K562 (cell line): ENCODE measurements around the gene KIF25. TPM values are rescaled to one million over a fixed set of nuclear protein-coding genes. Genes with fewer than 3 reads are reported as not detected.
"Not testable (repeated sequence)": the region's sequence is repeated elsewhere in the genome, so short reads cannot be mapped to it uniquely, and the experiment has no call there.

ENCODE experiments used
- ATAC-seq: fragments of 200-7000 bp; cut with Tn5 transposase; 3 replicates; pipeline ENCODE4 v1.9.1; 2020; ENCODE audit warnings: moderate library complexity
- BruUV-seq: library from RNA; stranded (reverse); fragments of 400-500 nt; replicated peaks from 2 replicates; lab custom pipeline; 2021; lab: Mats Ljungman, UMichigan
- CTCF ChIA-PET: fragments of 300-600 bp; formaldehyde crosslinking; extraction: SDS; loops from one replicate; lab custom pipeline; 2021; ENCODE audit warnings: low intra/inter-chr PET ratio; lab: Yijun Ruan, JAX
- POLR2A ChIA-PET: fragments of 300-600, 350-650 bp; sonication (Branson Sonifier 250); formaldehyde crosslinking; extraction: SDS; loops from one replicate; lab custom pipeline; 2021; ENCODE audit warnings: antibody characterized with exemption, inconsistent platforms; lab: Yijun Ruan, JAX
- DNase-seq, 4 experiments: peaks; one replicate each; pipeline versions ENCODE4 v3.0.0 to v3.0.0-alpha.2; 2011 to 2018; ENCODE audit warnings: low spot score in 3 of 4, mixed read lengths in 3 of 4; ENCODE audit errors: extremely low read depth in 1 of 4
- FAIRE-seq: peaks from 2 replicates; lab custom pipeline; 2011; peaks lifted over from hg19 to GRCh38; lab: Jason Lieb, UNC
- H2AFZ ChIP-seq: 2 replicates; pipeline ENCODE4 v1.6.0; 2011; ENCODE audit warnings: low read depth, low read length, control low read depth, inconsistent platforms
- H3K27ac ChIP-seq: fragments of 200-600 bp; 3 replicates; pipeline ENCODE4 v1.8.0; 2011; ENCODE audit warnings: low read depth, mild to moderate bottlenecking, control low read depth, inconsistent platforms, low read length, moderate library complexity, mixed read lengths; ENCODE audit errors: extremely low read depth
- H3K27me3 ChIP-seq, 2 experiments: fragments of 300-600 bp in 1 of 2; 2 replicates in 1 of 2; 3 replicates in 1 of 2; pipeline versions ENCODE4 v1.6.0 to v1.8.0; 2011; ENCODE audit warnings: inconsistent platforms in 2 of 2, low read length in 2 of 2, mild to moderate bottlenecking in 1 of 2, mixed read lengths in 1 of 2, moderate library complexity in 1 of 2; ENCODE audit not compliant: control insufficient read depth in 2 of 2, insufficient read depth in 2 of 2
- H3K36me3 ChIP-seq: fragments of 300-600 bp; 3 replicates; pipeline ENCODE4 v1.8.0; 2011; ENCODE audit warnings: mild to moderate bottlenecking, low read length, inconsistent platforms; ENCODE audit not compliant: control insufficient read depth, insufficient read depth
- H3K4me1 ChIP-seq, 2 experiments: fragments of 200-600 bp in 1 of 2; replicated peaks in 1 of 2; 2 replicates in 1 of 2; 3 replicates in 1 of 2; pipeline versions ENCODE4 v1.5.1 to v1.8.0; 2011; ENCODE audit warnings: inconsistent platforms in 2 of 2, low read length in 2 of 2, mild to moderate bottlenecking in 1 of 2, mixed read lengths in 1 of 2, moderate library complexity in 1 of 2; ENCODE audit not compliant: control insufficient read depth in 2 of 2, insufficient read depth in 2 of 2
- H3K4me2 ChIP-seq: 2 replicates; pipeline ENCODE4 v1.6.1; 2011; ENCODE audit warnings: low read length, control low read depth, inconsistent platforms, mixed read lengths; ENCODE audit not compliant: insufficient read depth
- H3K4me3 ChIP-seq: fragments of 200-600 bp; sonication (generic), shearing (Covaris generic); 2 replicates; pipeline ENCODE4 v1.5.1; 2016; ENCODE audit warnings: control low read depth, inconsistent platforms
- H3K79me2 ChIP-seq: fragments of 200-600 bp; 3 replicates; pipeline ENCODE4 v1.8.0; 2011; ENCODE audit warnings: low read length, inconsistent platforms; ENCODE audit not compliant: control insufficient read depth, insufficient read depth
- H3K9ac ChIP-seq, 2 experiments: 2 replicates each; pipeline versions ENCODE4 v1.6.0 to v1.6.1; 2011; ENCODE audit warnings: low read depth in 2 of 2, low read length in 2 of 2, control low read depth in 1 of 2, inconsistent platforms in 1 of 2, mild to moderate bottlenecking in 1 of 2, mixed read lengths in 1 of 2; ENCODE audit not compliant: insufficient read depth in 1 of 2
- H3K9me1 ChIP-seq: one replicate; pipeline ENCODE4 v1.6.0; 2011; ENCODE audit warnings: inconsistent platforms, mild to moderate bottlenecking, low read length, moderate library complexity; ENCODE audit not compliant: control insufficient read depth, insufficient read depth
- H3K9me3 ChIP-seq: replicated peaks from 2 replicates; pipeline ENCODE4 v1.5.1; 2011; ENCODE audit warnings: low read depth, low read length, inconsistent platforms; ENCODE audit not compliant: control insufficient read depth, insufficient read depth
- H4K20me1 ChIP-seq: replicated peaks from 2 replicates; pipeline ENCODE4 v1.6.1; 2011; ENCODE audit warnings: low read length, inconsistent platforms, mixed read lengths; ENCODE audit not compliant: control insufficient read depth, insufficient read depth
- ASH1L ChIP-seq: fragments of 450-650 bp; IDR thresholded peaks from 2 replicates; pipeline ENCODE4 v1.6.1; 2018; ENCODE audit warnings: borderline replicate concordance, mild to moderate bottlenecking, low read depth; ENCODE audit not compliant: partially characterized antibody
- BRD4 ChIP-seq: fragments of 200-600 bp; sonication (generic); IDR thresholded peaks from 2 replicates; pipeline ENCODE4 v1.6.1; 2017; ENCODE audit warnings: inconsistent platforms
- HLTF ChIP-seq: fragments of 450-650 bp; IDR thresholded peaks from 2 replicates; pipeline ENCODE4 v1.6.1; 2016
- MCM7 ChIP-seq, 2 experiments: fragments of 450-650 bp; IDR thresholded peaks; 2 replicates each; pipeline ENCODE4 v1.6.1; 2016 to 2018
- MEIS2 ChIP-seq: fragments of 450-650 bp; IDR thresholded peaks from 2 replicates; pipeline ENCODE4 v1.6.1; 2014; ENCODE audit warnings: mild to moderate bottlenecking; ENCODE audit not compliant: partially characterized antibody
- PTBP1 ChIP-seq: fragments of 200-400 bp; formaldehyde crosslinking; IDR thresholded peaks from 2 replicates; pipeline ENCODE4 v1.6.1; 2017; ENCODE audit warnings: low read depth, low read length
- PURB ChIP-seq: sonication (generic); formaldehyde crosslinking; IDR thresholded peaks from 2 replicates; pipeline ENCODE4 v1.9.0; 2021; ENCODE audit warnings: low read depth, mild to moderate bottlenecking, missing genetic modification reagents
- SMARCC2 ChIP-seq: fragments of 450-650 bp; IDR thresholded peaks from 2 replicates; pipeline ENCODE4 v1.6.1; 2017; ENCODE audit warnings: antibody characterized with exemption, moderate library complexity, mild to moderate bottlenecking, low read depth
- ZKSCAN8 ChIP-seq: fragments of 200-800 bp; sonication (Bioruptor generic); IDR thresholded peaks from 2 replicates; pipeline ENCODE4 v1.6.1; 2016; ENCODE audit warnings: missing genetic modification characterization, missing compliant biosample characterization
- ZNF41 ChIP-seq: fragments of 250-450 bp; sonication (Bioruptor Pico); conservative IDR thresholded peaks from 2 replicates; pipeline ENCODE4 v1.4.0; 2020; ENCODE audit warnings: mild to moderate bottlenecking
- ZNF668 ChIP-seq: fragments of 250-450 bp; sonication (Bioruptor Pico); IDR thresholded peaks from 2 replicates; pipeline ENCODE4 v1.8.0; 2022; ENCODE audit warnings: mild to moderate bottlenecking, inconsistent platforms
- ZNF764 ChIP-seq: fragments of 250-450 bp; sonication (Bioruptor Pico); IDR thresholded peaks from 2 replicates; pipeline ENCODE4 v1.4.0; 2020; ENCODE audit warnings: low read depth, mild to moderate bottlenecking, moderate library complexity
- WGBS: fragments of 100-300 bp; shearing (Covaris generic); methylation state at CpG from one replicate; pipeline ENCODE4 v1.1.6; 2016; ENCODE audit warnings: low coverage, mixed read lengths; ENCODE audit not compliant: insufficient coverage; ENCODE audit errors: missing lambda C conversion rate; 5-methylcytosine and 5-hydroxymethylcytosine counted together
- in situ Hi-C: fragments of 300-500 bp; cut with MboI; formaldehyde crosslinking; loops from 4 replicates; pipeline ENCODE4 v1.15.0; 2018; ENCODE audit warnings: inconsistent platforms, mixed read lengths
- intact Hi-C: fragments of 100-400 bp; cut with micrococcal nuclease; formaldehyde crosslinking; loops from 2 replicates; pipeline ENCODE4 v1.14.2; 2022
- polyA plus RNA-seq, 8 experiments: library from polyadenylated mRNA; depleted of rRNA in 4 of 8; stranded (reverse) in 5 of 8; unstranded in 3 of 8; fragments of >200 nt; fragmentation: Nextera tagmentation in 2 of 8; fragmentation: Illumina TruSeq in 1 of 8; extraction: Ambion mirVana in 2 of 8; extraction: Trizol in 1 of 8; gene quantifications; 2 replicates each; pipeline versions ENCODE4 v1.2.1 to v1.2.3, GENCODE V29; 2011 to 2014; ENCODE audit warnings: inconsistent platforms in 1 of 8, missing spikeins in 1 of 8
- total RNA-seq, 7 experiments: library from RNA; depleted of rRNA in 6 of 7; stranded (reverse); fragments of >200 nt in 6 of 7; fragmentation: Illumina TruSeq in 2 of 7; extraction: Trizol in 2 of 7; gene quantifications; 2 replicates each; pipeline versions ENCODE4 v1.2.1 to v1.2.3, GENCODE V29; 2011 to 2021; ENCODE audit warnings: low replicate concordance in 1 of 7
- TF ChIP-seq, protein P1 (sequence below): IDR thresholded peaks from 2 replicates; pipeline ENCODE4 v1.6.1; 2012; ENCODE audit warnings: low read depth, low read length, improper control_type of control experiment, borderline replicate concordance
- TF ChIP-seq, protein P2 (sequence below), 3 experiments: fragments of 200-800 bp in 1 of 3; sonication (Bioruptor generic) in 1 of 3; sonication (generic) in 1 of 3; formaldehyde crosslinking in 1 of 3; IDR thresholded peaks; 2 replicates each; pipeline versions ENCODE4 v1.6.1 to v1.8.0; 2016 to 2022; ENCODE audit warnings: mild to moderate bottlenecking in 2 of 3, missing compliant biosample characterization in 2 of 3, missing genetic modification characterization in 2 of 3, missing genetic modification reagents in 1 of 3

KIF25 gene
- total and polyA plus RNA-seq, 9 of the 15 experiments (the other 6 are each of a cell fraction or from before 2014, with no cell fraction given) = 0.04 to 0.49 (median 0.23) TPM; not detected in 5

DNA sequence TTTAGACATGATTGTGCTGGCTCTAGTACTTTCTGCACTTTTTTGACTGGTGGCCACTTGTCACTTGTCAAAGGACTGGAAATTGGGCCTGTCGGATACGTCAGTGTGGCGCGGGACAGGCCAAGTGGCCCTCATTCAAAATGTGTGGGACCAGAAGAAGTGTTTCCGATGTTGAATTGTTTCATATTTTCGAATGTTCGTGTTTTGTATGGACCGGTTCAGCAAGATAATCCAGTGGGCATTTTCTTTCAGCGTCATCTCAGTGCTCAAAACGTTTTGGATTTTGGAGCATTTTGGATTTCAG is 3.5 kb downstream of the KIF25 start:
- FAIRE-seq = peak; percentile 29
- POLR2A ChIA-PET = no interaction called here
- intact Hi-C loops = no loop called here
- H4K20me1 ChIP-seq = peaks cover 3% of the 10 kb centered on the region; the same call in 1 of the 2 replicates
- TF ChIP-seq, protein P1, sequence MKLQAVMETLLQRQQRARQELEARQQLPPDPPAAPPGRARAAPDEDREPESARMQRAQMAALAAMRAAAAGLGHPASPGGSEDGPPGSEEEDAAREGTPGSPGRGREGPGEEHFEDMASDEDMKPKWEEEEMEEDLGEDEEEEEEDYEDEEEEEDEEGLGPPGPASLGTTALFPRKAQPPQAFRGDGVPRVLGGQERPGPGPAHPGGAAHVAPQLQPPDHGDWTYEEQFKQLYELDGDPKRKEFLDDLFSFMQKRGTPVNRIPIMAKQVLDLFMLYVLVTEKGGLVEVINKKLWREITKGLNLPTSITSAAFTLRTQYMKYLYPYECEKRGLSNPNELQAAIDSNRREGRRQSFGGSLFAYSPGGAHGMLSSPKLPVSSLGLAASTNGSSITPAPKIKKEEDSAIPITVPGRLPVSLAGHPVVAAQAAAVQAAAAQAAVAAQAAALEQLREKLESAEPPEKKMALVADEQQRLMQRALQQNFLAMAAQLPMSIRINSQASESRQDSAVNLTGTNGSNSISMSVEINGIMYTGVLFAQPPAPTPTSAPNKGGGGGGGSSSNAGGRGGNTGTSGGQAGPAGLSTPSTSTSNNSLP = no peak
- TF ChIP-seq HLTF (no peak), MCM7 (IDR thresholded peaks at IDR 0.05) (no peak), MEIS2 (no peak), ZNF41 (CRISPR knock-in tag) (no peak), ZKSCAN8 (no peak), ZNF764 (CRISPR knock-in tag) (no peak), PURB (CRISPR knock-in tag) (no peak), ZNF668 (CRISPR knock-in tag) (no peak), SMARCC2 (no peak), BRD4 (no peak), ASH1L (no peak), PTBP1 (no peak)
- TF ChIP-seq, protein P2, sequence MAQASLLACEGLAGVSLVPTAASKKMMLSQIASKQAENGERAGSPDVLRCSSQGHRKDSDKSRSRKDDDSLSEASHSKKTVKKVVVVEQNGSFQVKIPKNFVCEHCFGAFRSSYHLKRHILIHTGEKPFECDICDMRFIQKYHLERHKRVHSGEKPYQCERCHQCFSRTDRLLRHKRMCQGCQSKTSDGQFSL (CRISPR knock-in tag; IDR thresholded peaks at IDR 0.05) = no peak
- TF ChIP-seq, protein P2 (tag; IDR thresholded peaks at IDR 0.05) = no peak
- TF ChIP-seq, all 486 proteins: peak for 0
- Histone ChIP-seq H3K4me1 (peaks cover 0 to 9% of the 10 kb centered on the region in 2 experiments; a peak in 2 of 5 replicates), H3K9me3 (no peaks in the 10 kb centered on the region), H3K4me2 (no peak overlapping the region), H2AFZ (no peak overlapping the region), H3K27me3 (peaks cover 16 to 53% of the 10 kb centered on the region in 2 experiments; a peak in 3 of 5 replicates), H3K4me3 (no peak overlapping the region), H3K36me3 (no peaks in the 10 kb centered on the region), H3K79me2 (no peaks in the 10 kb centered on the region), H3K9ac (no peak overlapping the region), H3K9me1 (no peaks in the 10 kb centered on the region), H3K27ac (no peak overlapping the region)
- CTCF ChIA-PET = no interaction called here
- DNase-seq (no peak), ATAC-seq (no peak)
- WGBS = 17% methylated on average over 10 of the region's 10 CpGs
- no TSS peak for BruUV-seq
- in situ Hi-C loops = no loop called here

DNA sequence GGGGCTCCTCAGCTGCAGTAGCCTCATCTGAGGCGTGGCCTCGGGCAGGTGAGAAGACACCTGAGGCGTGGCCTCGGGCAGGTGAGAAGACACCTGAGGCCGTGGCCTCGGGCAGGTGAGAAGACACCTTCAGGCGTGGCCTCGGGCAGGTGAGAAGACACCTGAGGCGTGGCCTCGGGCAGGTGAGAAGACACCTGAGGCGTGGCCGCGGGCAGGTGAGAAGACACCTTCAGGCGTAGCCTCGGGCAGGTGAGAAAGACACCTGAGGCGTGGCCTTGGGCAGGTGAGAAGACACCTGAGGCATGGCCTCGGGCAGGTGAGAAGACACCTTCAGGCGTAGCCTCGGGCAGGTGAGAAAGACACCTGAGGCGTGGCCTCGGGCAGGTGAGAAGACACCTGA is 4.0 kb downstream of the KIF25 start:
- CTCF ChIA-PET, H3K9me1 ChIP-seq, H3K9me3 ChIP-seq, POLR2A ChIA-PET, H3K4me2 ChIP-seq, H3K36me3 ChIP-seq, BruUV-seq, in situ Hi-C loops, FAIRE-seq, H3K4me3 ChIP-seq, H3K4me1 ChIP-seq, DNase-seq, H2AFZ ChIP-seq, H3K27ac ChIP-seq, H3K79me2 ChIP-seq, H3K9ac ChIP-seq, ATAC-seq, intact Hi-C loops, H4K20me1 ChIP-seq: not testable (repeated sequence)
- 11% methylated on average over 17 of the region's 21 CpGs for WGBS
- H3K27me3 ChIP-seq = peaks cover 19 to 54% of the 10 kb centered on the region in 2 experiments; a peak in 4 of 5 replicates
